BE2C (cell line): ENCODE measurements around the gene NR4A1.

Experiments
- DNase-seq: peaks from one replicate; pipeline ENCODE4 v3.0.0-alpha.2; 2020
- H3K27me3 ChIP-seq: fragments of 250-450 bp; sonication (Bioruptor Pico); 2 replicates; pipeline ENCODE4 v1.5.1; 2020; ENCODE audit warnings: mild to moderate bottlenecking
- H3K36me3 ChIP-seq: fragments of 250-450 bp; sonication (Bioruptor Pico); 2 replicates; pipeline ENCODE4 v1.5.1; 2020; ENCODE audit warnings: mild to moderate bottlenecking
- H3K4me1 ChIP-seq: fragments of 250-450 bp; sonication (Bioruptor Pico); 2 replicates; pipeline ENCODE4 v1.5.1; 2020
- H3K4me3 ChIP-seq: 2 replicates; pipeline ENCODE4 v1.5.1; 2011; ENCODE audit warnings: low read depth, low read length
- H3K9me3 ChIP-seq: fragments of 250-450 bp; sonication (Bioruptor Pico); 2 replicates; pipeline ENCODE4 v1.5.1; 2020
- CTCF ChIP-seq: IDR thresholded peaks from 2 replicates; pipeline ENCODE4 v1.5.1; 2012; ENCODE audit warnings: mild to moderate bottlenecking, low read depth, low read length

NR4A1 gene

DNA sequence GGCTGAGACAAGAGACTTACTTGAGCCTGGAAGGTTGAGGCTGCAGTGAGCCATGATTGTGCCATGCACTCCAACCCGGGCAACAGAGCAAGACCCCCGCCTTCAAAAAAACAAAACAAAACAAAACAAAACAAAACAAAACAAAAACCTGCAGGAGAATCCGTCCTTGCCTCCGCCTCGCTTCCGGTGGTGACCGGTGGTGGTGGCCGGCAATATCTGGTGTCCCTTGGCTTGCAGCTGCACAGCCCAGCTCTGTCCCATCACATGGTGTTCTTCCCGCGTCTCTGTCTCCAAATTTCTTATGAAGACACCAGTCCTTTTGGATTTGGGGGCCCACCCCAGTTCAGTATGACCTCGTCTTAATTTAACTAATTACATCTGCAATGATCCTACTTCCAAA is 38.2 kb downstream of the NR4A1 start:
- Histone ChIP-seq H3K27me3 (peaks cover 14% of the 10 kb centered on the region), H3K9me3 (no peaks in the 10 kb centered on the region), H3K36me3 (no peaks in the 10 kb centered on the region), H3K4me1 (peaks cover 4% of the 10 kb centered on the region; the same call in 1 of the 2 replicates), H3K4me3 (no peak overlapping the region)
- TF ChIP-seq CTCF = no peak
- DNase-seq = no peak

- no peak overlapping the region for H3K4me3 ChIP-seq
- H3K9me3 ChIP-seq = no peaks in the 10 kb centered on the region
- H3K27me3 ChIP-seq = peaks cover 14% of the 10 kb centered on the region
- no peak for TF ChIP-seq CTCF
- no peak for DNase-seq
- H3K36me3 ChIP-seq = no peaks in the 10 kb centered on the region
- H3K4me1 ChIP-seq = peaks cover 4% of the 10 kb centered on the region; the same call in 1 of the 2 replicates
These were observed 39.0 kb downstream of the NR4A1 start for GRCh38 chr12:52090291-52090690.

DNA sequence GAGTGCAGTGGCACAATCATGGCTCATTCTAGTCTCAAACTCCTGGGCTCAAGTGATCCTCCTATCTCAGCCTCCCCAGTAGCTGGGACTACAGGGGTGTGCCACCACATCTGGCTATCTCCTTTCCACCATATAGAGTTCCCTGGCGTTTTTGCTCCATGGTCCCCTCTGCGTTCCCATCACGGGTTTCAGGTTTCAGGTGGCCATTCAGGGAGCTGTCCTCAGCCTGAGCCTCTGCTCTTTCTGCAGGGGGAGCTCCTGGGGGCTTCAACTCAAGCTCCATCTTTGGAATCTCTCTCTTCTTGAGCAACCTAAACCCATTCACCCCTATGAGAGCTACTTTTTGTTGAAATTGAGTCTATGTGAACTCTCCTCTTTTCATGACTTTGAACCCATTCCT is 39.8 kb downstream of the NR4A1 start:
- no peak overlapping the region for H3K4me3 ChIP-seq
- H3K9me3 ChIP-seq = no peaks in the 10 kb centered on the region
- H3K36me3 ChIP-seq = no peaks in the 10 kb centered on the region
- no peak for DNase-seq
- TF ChIP-seq CTCF = no peak
- peaks cover 14% of the 10 kb centered on the region for H3K27me3 ChIP-seq
- peaks cover 4% of the 10 kb centered on the region; the same call in 1 of the 2 replicates for H3K4me1 ChIP-seq

DNA sequence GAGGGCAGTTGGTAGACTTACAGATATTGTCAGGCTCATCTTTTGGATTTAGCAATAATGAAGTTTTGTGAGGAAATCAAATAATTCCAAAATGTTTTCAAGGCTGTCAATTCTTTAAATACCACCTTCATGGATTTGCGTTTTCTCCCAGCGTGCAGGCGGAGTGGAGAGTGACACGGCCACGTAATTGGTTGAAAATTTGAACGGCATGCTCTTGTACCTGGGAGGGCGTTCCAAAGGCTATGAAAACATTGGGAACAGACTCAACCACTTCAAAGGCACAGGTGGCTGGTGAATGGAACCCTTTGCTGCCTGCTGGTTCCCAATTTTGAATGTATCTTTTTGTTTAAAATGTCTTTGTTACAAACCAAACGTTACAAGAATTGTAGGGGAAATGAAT is 40.6 kb downstream of the NR4A1 start:
- no peak for TF ChIP-seq CTCF
- peaks cover 16% of the 10 kb centered on the region for H3K27me3 ChIP-seq
- H3K4me1 ChIP-seq = peaks cover 4% of the 10 kb centered on the region; the same call in 1 of the 2 replicates
- no peak for DNase-seq
- H3K9me3 ChIP-seq = no peaks in the 10 kb centered on the region
- H3K36me3 ChIP-seq = no peaks in the 10 kb centered on the region
- H3K4me3 ChIP-seq = no peak overlapping the region

- peaks cover 28% of the 10 kb centered on the region for H3K27me3 ChIP-seq
- H3K4me3 ChIP-seq = no peak overlapping the region
- H3K4me1 ChIP-seq = peaks cover 4% of the 10 kb centered on the region; the same call in 1 of the 2 replicates
- no peaks in the 10 kb centered on the region for H3K36me3 ChIP-seq
- no peaks in the 10 kb centered on the region for H3K9me3 ChIP-seq
- DNase-seq = no peak
- TF ChIP-seq CTCF = no peak
These were observed 42.1 kb downstream of the NR4A1 start for GRCh38 chr12:52093346-52093745.

DNA sequence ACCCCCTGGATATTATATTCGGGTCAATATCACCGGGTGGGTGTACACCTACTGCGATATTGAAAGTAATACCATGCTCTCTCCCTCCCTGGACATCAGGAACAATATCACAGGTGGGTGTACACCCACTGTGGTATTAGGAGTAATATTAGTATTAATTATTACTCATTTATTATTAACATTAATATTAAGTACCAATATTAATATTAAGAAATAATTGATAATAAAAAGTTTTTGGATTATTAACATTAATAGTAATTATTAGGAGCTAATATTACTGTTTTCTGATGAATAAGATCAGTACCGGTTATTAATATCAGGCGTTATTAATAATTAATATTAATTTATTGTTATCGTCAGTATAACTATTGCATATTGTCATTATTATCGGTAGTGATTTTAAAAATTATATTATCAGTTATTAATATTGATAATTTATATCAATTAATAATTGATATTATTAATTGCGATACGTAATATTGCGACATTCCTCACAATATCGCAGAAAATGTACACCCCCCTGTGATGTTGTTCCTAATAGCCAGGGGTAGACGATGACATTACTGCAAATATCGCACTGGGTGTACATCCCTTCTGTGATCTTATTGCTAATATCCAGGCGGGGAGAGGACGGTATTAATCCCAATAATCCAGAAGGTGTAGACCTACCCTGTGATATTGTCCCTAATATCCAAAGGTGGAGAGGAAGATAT is 45.2 kb downstream of the NR4A1 start:
- TF ChIP-seq CTCF = no peak
- H3K4me1 ChIP-seq = no peaks in the 10 kb centered on the region
- H3K9me3 ChIP-seq = no peaks in the 10 kb centered on the region
- no peak for DNase-seq
- H3K27me3 ChIP-seq = peaks cover 41% of the 10 kb centered on the region
- H3K36me3 ChIP-seq = no peaks in the 10 kb centered on the region
- no peak overlapping the region for H3K4me3 ChIP-seq
